ENCODE data around the gene RNASET2.
"Not testable (repeated sequence)": the region's sequence is repeated elsewhere in the genome, so short reads cannot be mapped to it uniquely, and the experiment has no call there.

Gene RNASET2

GRCh38 chr6:166969390-166970002, 13.1 kb upstream of the RNASET2 start:
- no peak for DNase-seq

GRCh38 chr6:166966268-166966667, 9.9 kb upstream of the RNASET2 start:
- no peak for DNase-seq

- DNase-seq, result no peak
Measured at GRCh38 chr6:166960609-166960978, 4.2 kb upstream of the RNASET2 start.

GRCh38 chr6:166959911-166960608, 3.7 kb upstream of the RNASET2 start:
- no peak for DNase-seq

- DNase-seq, result no peak
Measured at GRCh38 chr6:166958926-166959861, 2.8 kb upstream of the RNASET2 start.

GRCh38 chr6:166957805-166958076, 1.4 kb upstream of the RNASET2 start:
- no peak for DNase-seq

- DNase-seq, result no peak
Measured at GRCh38 chr6:166957087-166957804, 896 bp upstream of the RNASET2 start.

GRCh38 chr6:166955865-166956443, 396 bp downstream of the RNASET2 start:
- DNase-seq, result no peak

- no peak for DNase-seq
Measured at GRCh38 chr6:166955121-166955864, 1.1 kb downstream of the RNASET2 start.

- no peak for DNase-seq
Measured at GRCh38 chr6:166954118-166954713, 2.1 kb downstream of the RNASET2 start.

GRCh38 chr6:166952567-166953486, 3.5 kb downstream of the RNASET2 start:
- DNase-seq, result no peak

GRCh38 chr6:166952121-166952520, 4.2 kb downstream of the RNASET2 start:
- DNase-seq, result no peak

GRCh38 chr6:166951670-166952060, 4.7 kb downstream of the RNASET2 start:
- DNase-seq, result no peak

- DNase-seq, result not testable (repeated sequence)
Measured at GRCh38 chr6:166950892-166951669, 5.3 kb downstream of the RNASET2 start.

- DNase-seq, result no peak
Measured at GRCh38 chr6:166950443-166950821, 5.9 kb downstream of the RNASET2 start.

- no peak for DNase-seq
Measured at GRCh38 chr6:166949528-166950442, 6.6 kb downstream of the RNASET2 start.

- DNase-seq, result not testable (repeated sequence)
Measured at GRCh38 chr6:166948724-166949123, 7.6 kb downstream of the RNASET2 start.

GRCh38 chr6:166947251-166947650, 9.1 kb downstream of the RNASET2 start:
- no peak for DNase-seq

GRCh38 chr6:166946125-166946524, 10.2 kb downstream of the RNASET2 start:
- DNase-seq, result no peak

Measured in NCI-H2227 treated with DMSO at 0.1 percent for 48 hours (cell line).